Activated CD8-positive, alpha-beta T cell treated with anti-CD3 and anti-CD28 coated beads for 36 hours (primary cell): ENCODE data around the gene ACTL10. TPM values are rescaled to one million over a fixed set of nuclear protein-coding genes. Genes with fewer than 3 reads are reported as not detected.

Source experiments
- ATAC-seq: fragments of 200-7000 bp; cut with Tn5 transposase; one replicate; pipeline ENCODE4 v1.10.0; 2021; ENCODE audit warnings: mild to moderate bottlenecking, moderate library complexity
- CTCF ChIA-PET: fragments of 350-600 bp; sonication (Branson Sonifier 250); formaldehyde crosslinking; loops from one replicate; lab custom pipeline; 2021; ENCODE audit warnings: antibody characterized with exemption; lab: Charles Lee
- POLR2A ChIA-PET: fragments of 350-600 bp; sonication (Branson Sonifier 250); formaldehyde crosslinking; loops from one replicate; lab custom pipeline; 2021; ENCODE audit warnings: antibody characterized with exemption; lab: Charles Lee
- DNase-seq: peaks from one replicate; pipeline ENCODE4 v3.0.0-alpha.2; 2020
- H3K27ac Mint-ChIP-seq: one replicate; pipeline ENCODE4 v1.8.0; 2021; ENCODE audit warnings: mild to moderate bottlenecking, mixed read lengths
- H3K27me3 Mint-ChIP-seq: one replicate; pipeline ENCODE4 v1.8.0; 2021; ENCODE audit warnings: mixed read lengths
- H3K36me3 Mint-ChIP-seq: one replicate; pipeline ENCODE4 v1.8.0; 2021; ENCODE audit warnings: low read depth, mixed read lengths
- H3K4me1 Mint-ChIP-seq: one replicate; pipeline ENCODE4 v1.8.0; 2021; ENCODE audit warnings: low read depth, mixed read lengths
- H3K4me3 Mint-ChIP-seq: one replicate; pipeline ENCODE4 v1.8.0; 2021; ENCODE audit warnings: mild to moderate bottlenecking, moderate library complexity, mixed read lengths
- H3K9me3 Mint-ChIP-seq: one replicate; pipeline ENCODE4 v1.8.0; 2021; ENCODE audit warnings: mixed read lengths
- CTCF ChIP-seq: fragments of 200-600 bp; IDR thresholded peaks from one replicate; pipeline ENCODE4 v1.8.0; 2022; ENCODE audit warnings: antibody characterized with exemption, mild to moderate bottlenecking
- intact Hi-C: fragments of 100-400 bp; cut with micrococcal nuclease; formaldehyde crosslinking; loops from one replicate; pipeline ENCODE4 v1.10.0; 2022
- total RNA-seq, 2 experiments: library from RNA; stranded (reverse); gene quantifications; one replicate each; pipeline ENCODE4 v1.2.3, GENCODE V29; 2021

The ACTL10 gene
- total RNA-seq, 2 experiments from 2014 or later = 2.4 TPM

- H3K27ac Mint-ChIP-seq = no peak overlapping the region
- peak overlapping the region; percentile 83 for H3K4me3 Mint-ChIP-seq
- no peaks in the 10 kb centered on the region for H3K9me3 Mint-ChIP-seq
- peaks cover 24% of the 10 kb centered on the region for H3K36me3 Mint-ChIP-seq
- peaks cover 25% of the 10 kb centered on the region for H3K4me1 Mint-ChIP-seq
- intact Hi-C loops = no loop called here
- H3K27me3 Mint-ChIP-seq = no peaks in the 10 kb centered on the region
- no peak for DNase-seq
- TF ChIP-seq CTCF = no peak
- ATAC-seq = no peak
- CTCF ChIA-PET = interaction anchor here (2.5 kb wide), 1 partner anchor 12 kb away, joined by 6 read pairs; no protein-coding TSS in a partner anchor
- POLR2A ChIA-PET = interaction anchor here (1.4 to 15.4 kb wide), 3 partner anchors 7 to 230 kb away, joined by 4 to 262 read pairs (median 8); partner anchors contain the start of genes NECAB3 and SNTA1
Measured at GRCh38 chr20:33673114-33673409, 6.3 kb downstream of the ACTL10 start.

- CTCF ChIA-PET = no interaction called here
- Mint-ChIP-seq H3K27ac (peak overlapping the region; percentile 78), H3K9me3 (no peaks in the 10 kb centered on the region), H3K27me3 (no peaks in the 10 kb centered on the region), H3K4me1 (peaks cover 26% of the 10 kb centered on the region), H3K4me3 (peak overlapping the region; percentile 83), H3K36me3 (peaks cover 24% of the 10 kb centered on the region)
- ATAC-seq (peak; percentile 63), DNase-seq (peak; percentile 56)
- POLR2A ChIA-PET = interaction anchor here (1.0 to 15.4 kb wide), 5 partner anchors 5 to 230 kb away, joined by 3 to 262 read pairs (median 8); partner anchors contain the start of genes ACTL10, C20orf144, NECAB3 and SNTA1
- intact Hi-C loops = no loop called here
- no peak for TF ChIP-seq CTCF
Measured at GRCh38 chr20:33673410-33674293, 6.9 kb downstream of the ACTL10 start.

- ChIA-PET CTCF (interaction anchor here (0.8 to 1.4 kb wide), 2 partner anchors 7 to 202 kb away, joined by 3 to 4 read pairs; partner anchors contain the start of gene ACTL10), POLR2A (interaction anchor here (1.0 to 15.4 kb wide), 3 partner anchors 5 to 15 kb away, joined by 3 to 262 read pairs (median 262); partner anchors contain the start of genes ACTL10, C20orf144 and NECAB3)
- DNase-seq (peak; percentile 68), ATAC-seq (peak; percentile 78)
- TF ChIP-seq CTCF = no peak
- H3K27ac Mint-ChIP-seq = peak within 1 kb of the TSS; percentile 78
- intact Hi-C loops = no loop called here
- H3K9me3 Mint-ChIP-seq = no peaks in the 10 kb centered on the region
- peaks cover 30% of the 10 kb centered on the region for H3K36me3 Mint-ChIP-seq
- H3K27me3 Mint-ChIP-seq = no peaks in the 10 kb centered on the region
- peak within 1 kb of the TSS; percentile 83 for H3K4me3 Mint-ChIP-seq
- H3K4me1 Mint-ChIP-seq = peaks cover 31% of the 10 kb centered on the region
Measured at GRCh38 chr20:33674294-33675135, 7.8 kb downstream of the ACTL10 start, which contains the start of gene NECAB3. TSS of gene NECAB3 (minus strand) at chr20:33674428. CDS start at chr20:33674352, 76 bp downstream.

- ATAC-seq (no peak), DNase-seq (no peak)
- ChIA-PET CTCF (interaction anchor here (0.8 to 1.4 kb wide), 2 partner anchors 8 to 203 kb away, joined by 3 to 4 read pairs; partner anchors contain the start of gene ACTL10), POLR2A (interaction anchor here (0.8 to 15.4 kb wide), 4 partner anchors 4 to 19 kb away, joined by 3 to 262 read pairs (median 132); partner anchors contain the start of genes ACTL10, C20orf144 and NECAB3)
- no peaks in the 10 kb centered on the region for H3K9me3 Mint-ChIP-seq
- peak overlapping the region; percentile 54 for H3K4me3 Mint-ChIP-seq
- peaks cover 37% of the 10 kb centered on the region for H3K36me3 Mint-ChIP-seq
- no peaks in the 10 kb centered on the region for H3K27me3 Mint-ChIP-seq
- intact Hi-C loops = no loop called here
- H3K4me1 Mint-ChIP-seq = peaks cover 40% of the 10 kb centered on the region
- no peak for TF ChIP-seq CTCF
- peak overlapping the region; percentile 11 for H3K27ac Mint-ChIP-seq
Measured at GRCh38 chr20:33675136-33675959, 8.6 kb downstream of the ACTL10 start.
